Activated naive CD4-positive, alpha-beta T cell (primary cell): ENCODE measurements around the gene FMNL1.

Experiments used
- DNase-seq, 4 experiments: peaks; one replicate each; lab custom pipeline; 2025; lab: John Stamatoyannopoulos, UW

FMNL1 gene

DNA sequence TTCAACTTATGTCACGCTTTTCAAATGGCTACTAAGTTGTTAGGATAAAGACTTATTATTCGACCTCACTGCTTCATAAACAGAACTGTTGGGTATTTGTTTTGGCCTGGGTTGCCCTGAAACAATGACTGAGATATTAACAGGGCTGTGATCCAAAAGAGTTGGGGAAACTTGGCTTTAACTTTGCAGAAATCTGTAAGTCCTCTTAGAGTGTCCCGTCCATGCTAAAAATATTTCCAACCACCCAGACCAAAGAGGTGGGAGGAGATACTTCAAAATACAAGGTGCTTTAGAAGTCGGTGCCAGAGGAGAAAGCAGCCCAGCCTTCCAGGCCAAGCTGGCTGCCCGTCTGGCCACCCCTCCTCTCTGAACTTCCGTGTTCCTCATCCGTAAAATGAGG is 56.3 kb downstream of the FMNL1 start:
- no peak for DNase-seq

DNA sequence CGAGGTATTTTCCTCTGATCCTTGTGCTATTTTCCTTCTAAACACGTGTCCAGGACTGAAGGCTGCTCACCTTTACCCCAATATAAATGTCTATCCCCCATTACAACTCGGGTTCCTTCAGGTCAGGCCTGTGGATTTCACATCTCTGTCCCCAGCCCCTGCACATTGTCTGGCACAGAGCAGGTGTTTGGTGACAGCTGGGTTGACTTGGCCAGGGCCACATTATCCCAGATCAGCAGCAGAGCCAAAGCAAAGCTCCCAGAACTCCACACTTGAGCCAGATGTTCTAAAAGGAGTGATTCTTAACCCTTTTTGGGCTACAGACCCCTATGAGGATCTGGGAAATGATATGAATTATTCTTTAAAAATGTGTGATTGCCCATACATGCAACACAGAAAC is 58.2 kb downstream of the FMNL1 start:
- DNase-seq = no peak

DNA sequence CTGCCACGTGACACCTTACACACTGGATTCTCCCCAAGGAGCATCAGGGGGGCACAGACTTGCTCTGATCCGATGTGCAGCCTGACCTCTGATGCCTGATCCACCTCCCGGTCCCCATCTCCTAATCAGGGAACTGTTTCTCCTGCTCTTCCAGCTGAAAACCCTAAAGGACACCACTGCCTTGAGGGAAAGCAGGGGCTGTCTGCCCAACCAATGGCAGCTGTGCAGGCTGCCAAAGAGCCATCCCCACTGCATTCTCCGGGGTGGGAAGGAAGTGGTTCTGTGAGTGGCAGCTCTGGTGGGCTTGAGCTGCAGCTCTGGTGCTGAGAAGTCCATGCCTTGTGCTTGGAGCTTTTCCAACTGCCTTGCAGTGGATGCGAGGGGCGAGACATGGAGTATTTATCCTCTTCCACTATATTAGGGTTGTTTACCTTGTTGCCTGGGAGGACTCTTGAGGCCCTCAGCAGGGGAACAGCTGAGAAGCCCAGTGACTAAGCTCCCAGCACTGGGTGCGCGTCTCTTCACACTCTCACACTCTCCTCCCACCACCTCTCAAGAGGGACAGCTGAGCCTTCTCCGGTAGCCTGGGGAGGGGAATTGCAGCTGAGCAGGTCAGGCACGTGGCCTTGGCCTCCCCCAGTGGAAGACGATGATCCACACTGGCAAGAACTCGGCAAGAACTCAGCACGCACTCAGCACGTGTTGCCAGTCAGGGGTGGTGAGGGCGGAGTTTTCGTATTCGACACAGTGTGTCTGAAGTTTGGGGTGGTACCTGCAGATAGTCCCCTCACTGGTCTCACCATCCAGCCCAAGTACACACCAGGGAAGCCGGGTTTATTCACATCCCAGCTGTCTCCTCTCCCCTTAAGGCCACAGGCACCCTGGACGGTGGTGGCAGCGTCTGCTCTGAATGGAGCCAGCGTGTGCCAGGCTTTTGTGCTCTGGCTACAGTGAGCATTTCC is 61.3 kb downstream of the FMNL1 start:
- no peak for DNase-seq

DNA sequence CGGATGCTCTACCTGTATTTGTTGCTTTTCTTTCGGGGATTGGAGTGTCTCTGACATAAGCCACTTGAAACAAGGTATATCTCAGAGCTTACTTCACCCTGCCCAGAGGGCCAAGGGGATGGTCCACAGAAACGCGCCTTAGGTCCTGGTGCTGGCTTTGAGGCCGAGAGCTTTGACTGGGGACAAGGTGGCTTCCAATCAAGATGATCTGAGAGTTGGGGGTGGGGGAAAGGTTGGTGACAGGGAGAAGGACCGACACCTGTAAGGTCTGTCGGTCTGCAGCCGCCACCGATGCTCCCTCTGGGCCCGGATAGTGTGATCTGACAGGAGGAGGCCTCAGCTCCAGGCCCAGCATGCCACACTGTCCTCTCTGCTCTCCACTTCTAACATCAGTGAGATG is 62.0 kb downstream of the FMNL1 start:
- DNase-seq = no peak

DNA sequence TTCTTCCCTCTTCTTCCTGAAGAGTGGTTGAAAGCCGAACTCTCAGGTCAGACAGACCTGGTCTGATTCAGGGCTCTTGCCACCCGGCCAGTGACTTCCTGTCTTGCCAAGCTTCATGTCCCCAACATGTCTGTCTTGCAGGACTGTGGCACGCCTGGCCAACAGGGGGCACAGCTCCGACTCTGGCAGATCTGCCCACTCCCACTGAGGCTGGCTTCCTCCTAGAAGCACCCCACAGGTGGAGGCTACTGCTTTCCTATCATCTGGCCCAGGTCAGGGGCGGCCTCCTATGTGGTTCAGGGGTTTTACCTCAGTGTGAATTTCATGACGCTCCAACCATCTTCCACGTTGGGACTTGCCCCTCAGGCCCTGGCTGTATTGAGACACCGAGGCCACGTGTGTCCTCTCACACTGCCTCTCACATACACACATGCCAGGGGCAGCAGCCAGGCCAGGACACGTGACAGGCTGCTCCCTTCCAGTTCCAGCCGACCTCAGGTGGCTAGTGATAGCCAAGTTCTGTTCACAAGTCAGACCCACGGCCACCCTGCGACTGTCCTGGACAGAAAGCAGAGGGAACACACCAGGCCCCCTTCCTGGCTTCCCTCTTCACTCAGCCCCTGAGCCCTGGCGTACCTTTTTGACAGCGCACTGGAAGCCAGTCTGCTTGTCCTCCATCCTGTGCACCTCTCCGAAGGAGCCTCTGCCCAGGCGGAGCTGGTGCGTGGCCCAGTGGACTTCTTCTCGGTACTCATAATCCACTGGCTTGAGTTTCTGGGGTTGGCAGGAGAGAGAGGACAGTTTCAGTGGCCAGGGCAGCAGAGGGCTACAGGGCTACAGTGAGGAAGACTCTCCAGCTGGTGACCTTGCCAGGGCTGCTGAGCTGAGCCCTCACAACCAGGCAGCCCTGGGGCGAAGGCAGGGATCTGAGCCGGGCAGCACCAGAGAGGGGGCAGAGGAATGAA is 62.8 kb downstream of the FMNL1 start:
- peak in 2 of 4 experiments; percentile 13 to 45 for DNase-seq

DNA sequence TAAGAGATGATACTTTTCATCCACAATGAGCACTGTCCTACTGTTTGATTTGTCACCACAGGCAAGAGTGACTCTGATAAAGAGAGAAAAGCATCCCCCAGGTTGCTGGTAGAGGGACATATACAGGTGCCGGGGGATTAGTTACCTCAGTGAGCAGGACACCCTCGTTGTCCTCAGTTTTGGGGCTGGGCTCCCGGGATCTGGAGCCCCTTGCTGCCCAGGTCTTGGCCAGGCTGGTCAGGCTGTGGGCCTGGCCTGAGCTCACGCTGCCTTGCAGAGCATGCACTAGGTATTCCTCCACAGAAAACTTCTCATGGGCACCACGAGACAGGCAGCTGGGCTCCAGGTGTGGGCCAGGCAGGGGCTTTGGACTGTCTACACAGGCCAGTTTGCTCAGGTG is 64.6 kb downstream of the FMNL1 start:
- DNase-seq = no peak

DNA sequence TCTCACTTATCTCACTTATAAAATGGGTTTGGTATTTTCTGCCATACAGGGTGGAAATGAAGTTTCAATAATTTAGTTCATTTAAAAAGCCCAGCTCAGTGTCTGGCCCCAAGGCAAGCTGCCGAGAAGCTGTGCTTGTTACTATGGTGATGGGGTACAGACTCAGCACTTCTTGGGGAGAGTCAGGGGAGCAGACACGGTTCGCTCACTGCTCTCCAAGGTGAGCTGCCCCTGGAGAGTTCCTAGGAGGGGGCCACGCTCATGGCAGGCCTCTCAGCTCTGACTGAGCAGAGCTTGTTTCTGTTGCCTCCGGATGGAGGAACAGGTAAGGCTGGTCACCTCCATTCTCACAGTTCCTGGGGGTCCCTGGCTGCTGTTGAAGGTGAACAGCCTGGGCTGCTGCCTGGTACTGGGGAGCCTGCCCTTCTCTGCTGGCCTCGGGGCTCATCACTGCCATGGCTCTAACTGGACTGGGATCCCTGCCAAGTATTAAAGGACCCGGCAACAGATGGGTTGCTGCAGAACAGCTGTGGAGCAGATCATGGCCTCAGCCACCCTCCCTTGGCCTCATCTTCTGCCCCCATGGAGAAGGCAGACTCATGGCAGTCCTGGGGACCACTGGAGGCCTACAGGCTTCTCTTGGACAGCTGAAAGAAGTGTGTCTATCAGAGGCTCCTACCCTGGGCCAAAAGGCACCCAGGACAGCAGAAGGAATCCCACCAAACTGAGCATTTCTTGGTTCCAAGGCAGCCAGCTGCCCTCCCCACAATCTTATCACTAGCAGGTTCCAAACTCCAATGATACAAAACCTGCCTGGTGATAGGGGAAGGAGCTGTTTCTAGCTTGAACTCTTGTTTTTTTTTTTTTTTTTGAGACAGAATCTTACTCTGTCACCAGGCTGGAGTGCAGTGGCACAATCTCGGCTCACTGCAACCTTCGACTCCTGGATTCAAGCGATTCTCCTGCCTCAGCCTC is 66.1 kb downstream of the FMNL1 start:
- no peak for DNase-seq

DNA sequence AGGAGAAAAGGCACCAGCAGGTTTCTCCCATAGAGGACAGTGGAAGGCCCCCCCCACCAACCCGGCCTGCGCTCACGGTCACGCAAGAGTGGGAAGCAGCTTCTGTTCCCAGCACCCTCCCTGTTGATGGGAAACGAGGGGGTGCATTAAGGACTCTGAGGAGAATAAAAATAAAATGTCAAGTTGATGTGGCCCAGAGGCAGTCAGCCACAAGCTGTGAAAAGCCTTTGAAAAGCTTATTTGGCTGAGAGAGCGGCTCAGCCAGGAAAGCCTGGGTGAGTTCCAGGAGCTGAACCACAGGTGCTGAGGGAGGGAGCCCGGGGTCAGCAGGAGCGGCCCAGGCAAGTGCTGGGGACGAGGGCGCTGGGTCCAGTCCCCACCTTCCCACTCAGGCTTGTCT is 67.1 kb downstream of the FMNL1 start:
- DNase-seq = no peak

DNA sequence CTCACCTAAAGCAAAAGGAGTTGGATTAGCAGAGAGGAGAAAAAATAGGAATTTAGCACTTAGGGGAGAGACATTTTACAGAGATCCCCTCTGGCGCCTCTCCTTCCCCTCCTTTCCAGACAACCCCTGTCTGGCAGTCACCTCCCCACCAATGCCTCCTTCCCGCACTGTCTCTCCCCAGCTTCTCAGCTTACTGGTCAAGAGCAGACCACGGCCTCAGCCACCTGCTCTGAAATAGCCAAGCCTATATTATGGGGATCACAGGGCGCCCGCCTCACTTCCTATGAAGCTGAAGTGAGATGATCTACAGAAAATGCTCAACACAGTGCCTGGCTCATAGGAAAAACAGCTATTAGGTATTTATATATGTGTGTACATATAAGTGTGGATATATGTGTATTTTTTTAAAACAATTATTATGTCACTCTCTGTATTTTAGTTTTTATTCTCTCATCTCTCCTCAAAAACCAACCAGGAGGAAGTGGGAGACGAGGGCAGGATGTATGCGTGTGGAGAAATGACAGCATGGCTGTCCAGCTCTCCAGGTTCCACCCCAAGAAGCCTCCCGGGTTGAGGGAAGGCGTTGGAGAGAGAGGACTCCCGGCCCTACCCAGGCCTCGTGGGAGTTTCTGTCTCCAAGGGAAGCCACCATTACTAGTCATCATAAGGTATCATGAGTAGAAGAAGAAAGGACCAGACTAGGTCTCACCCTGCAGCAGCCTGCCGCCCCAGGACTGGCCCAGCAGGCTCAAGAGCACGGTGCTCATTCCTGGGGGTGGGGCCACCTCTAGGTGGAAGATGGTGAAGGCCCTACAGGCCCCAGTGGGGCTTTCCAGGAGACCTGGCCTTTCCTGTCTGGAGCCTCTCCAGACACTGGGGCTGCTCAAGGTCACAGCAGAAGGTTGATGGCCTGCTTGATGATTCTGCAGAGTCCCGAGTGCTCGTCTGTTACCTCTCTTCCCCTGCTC is 67.9 kb downstream of the FMNL1 start:
- DNase-seq = no peak

DNA sequence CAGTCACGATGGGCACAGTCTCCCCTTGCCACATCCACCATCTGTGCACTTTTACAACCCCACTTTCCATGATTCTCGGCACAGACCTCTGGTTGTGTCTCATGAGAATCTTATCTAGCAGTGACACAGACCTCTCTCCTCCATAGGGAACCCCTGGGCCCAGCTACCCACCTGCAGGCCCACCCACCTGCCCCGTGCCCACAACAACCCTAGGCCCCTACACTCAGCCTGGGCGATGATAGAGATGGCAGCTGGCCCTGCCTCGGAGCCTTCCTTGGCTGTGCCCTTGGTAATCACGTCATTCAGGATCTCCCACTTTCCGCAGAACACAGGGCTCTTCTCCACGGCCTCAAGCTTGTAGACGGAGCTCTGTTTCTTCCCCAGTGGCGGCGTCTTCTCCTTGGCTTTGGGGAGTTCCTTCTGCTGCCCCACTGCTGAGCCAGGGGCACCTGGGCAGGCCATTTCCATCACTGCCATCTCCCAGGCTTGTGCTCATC is 68.6 kb downstream of the FMNL1 start:
- DNase-seq = no peak

DNA sequence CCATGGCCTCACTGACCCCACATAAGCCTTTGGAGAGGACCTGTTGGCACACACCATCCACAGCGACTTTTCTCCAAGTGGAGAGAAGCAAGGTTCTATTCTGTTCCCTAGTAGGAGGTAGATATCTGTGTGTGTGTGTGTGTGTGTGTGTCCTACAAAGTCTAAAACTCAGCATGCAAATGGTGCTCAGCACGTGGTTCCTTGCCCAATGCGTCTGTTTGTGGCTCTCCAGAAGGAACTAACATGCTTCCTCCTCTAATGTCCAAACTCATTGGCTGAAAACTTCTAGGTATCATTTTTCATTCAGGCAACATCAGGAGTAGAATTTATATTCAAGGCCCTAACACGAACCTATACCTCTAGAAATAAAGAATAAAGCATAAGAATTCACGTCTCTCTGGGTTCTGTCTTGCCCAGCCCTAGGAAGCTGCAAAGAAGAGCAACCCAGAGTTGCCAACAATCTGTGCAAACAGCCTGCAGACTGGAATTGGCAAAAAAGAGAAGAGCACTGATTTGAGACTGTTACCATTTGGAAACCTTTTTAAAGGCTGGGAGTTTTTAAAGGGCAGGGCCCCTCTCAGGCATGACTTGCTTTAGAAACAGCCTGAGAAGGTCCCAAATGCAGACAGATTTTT is 69.6 kb downstream of the FMNL1 start:
- no peak for DNase-seq

DNA sequence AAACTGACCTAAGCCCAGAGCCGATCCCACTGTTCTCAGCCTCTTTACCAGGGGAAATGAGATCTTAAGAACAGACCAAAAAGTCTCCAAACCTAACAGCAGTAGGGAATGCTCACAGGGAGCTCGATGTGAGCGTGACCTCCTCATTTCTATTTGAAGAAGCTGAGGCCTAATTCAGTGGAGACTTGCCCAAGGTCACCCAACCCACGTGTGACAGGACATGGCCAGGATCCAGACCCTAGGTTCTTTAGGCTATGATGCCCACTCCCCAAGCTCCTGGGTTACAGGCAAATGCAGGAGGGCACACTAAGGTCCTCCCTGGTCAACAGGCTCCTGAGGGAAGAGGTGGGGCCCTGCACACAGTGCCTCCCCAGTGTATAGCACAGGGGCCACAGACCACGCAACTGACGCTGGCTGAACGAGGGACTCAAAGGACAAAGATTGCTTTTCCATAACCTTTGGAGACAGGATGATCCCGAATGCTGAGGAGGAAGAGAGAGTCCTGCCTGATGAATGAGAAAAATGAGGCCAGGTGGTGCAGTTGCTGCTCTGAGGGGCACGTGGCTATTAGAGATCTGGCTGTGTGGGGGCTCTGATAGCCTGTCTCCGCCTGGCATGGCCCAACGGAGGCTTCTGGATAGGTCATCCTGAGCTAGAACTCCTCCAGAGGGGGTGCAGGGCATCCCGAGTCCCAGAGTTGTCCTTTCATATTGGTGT is 71.2 kb downstream of the FMNL1 start:
- no peak for DNase-seq

DNA sequence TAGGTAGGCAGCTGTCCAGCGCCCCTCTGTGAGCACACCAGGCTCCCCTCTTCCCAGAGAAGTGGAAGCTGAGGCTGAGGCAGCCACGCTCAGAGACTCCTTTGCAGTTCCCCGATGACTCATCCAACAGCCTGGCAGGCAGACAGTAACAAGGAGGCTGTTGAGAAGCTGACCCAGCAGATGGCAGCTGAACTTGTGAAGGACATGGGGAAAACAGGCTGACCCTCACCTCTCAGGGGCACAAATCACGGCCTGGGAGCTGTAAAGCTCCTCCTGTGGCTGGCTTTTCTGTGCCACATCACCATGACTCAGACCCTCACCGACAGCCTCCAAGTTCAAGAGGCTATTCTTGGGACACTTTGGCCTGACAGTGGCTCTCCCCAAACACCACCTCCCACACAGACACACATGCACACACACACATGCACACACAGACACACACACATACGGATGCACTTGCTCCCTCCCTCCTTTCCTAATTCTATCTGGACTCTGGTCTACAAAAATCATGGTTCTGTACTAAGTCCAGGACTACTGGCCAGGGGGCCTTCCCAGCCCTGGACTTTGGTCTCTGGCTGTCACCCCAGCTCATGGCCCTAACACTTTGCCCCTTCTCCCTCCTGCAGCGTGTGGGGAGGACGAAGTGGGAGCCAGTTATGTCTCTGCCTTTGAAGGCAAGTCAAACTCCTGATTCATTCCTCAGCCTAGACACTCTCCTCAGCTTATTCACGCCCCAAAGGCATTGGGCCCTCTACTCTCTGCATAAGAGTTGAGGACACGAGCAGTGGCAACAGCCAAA is 71.9 kb downstream of the FMNL1 start:
- DNase-seq = no peak

DNA sequence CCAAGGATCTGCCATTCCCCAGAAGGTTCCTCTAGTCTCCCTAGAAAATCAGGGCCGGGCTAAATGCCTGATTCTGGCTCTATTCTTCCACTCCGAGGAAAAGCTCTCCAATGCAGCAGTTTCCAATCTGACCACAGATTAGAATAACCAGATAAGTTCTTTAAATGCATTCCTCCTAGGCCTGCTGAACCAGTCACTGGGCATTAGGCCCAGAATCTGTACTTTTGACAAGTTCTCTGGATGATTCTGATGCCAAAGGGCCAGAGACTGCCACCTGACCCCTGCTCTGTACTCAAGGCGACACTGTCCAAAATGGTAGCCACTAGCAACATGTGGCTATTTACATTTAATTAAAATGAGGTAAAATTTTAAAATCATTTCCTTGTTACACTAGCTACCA is 72.8 kb downstream of the FMNL1 start:
- no peak for DNase-seq

DNA sequence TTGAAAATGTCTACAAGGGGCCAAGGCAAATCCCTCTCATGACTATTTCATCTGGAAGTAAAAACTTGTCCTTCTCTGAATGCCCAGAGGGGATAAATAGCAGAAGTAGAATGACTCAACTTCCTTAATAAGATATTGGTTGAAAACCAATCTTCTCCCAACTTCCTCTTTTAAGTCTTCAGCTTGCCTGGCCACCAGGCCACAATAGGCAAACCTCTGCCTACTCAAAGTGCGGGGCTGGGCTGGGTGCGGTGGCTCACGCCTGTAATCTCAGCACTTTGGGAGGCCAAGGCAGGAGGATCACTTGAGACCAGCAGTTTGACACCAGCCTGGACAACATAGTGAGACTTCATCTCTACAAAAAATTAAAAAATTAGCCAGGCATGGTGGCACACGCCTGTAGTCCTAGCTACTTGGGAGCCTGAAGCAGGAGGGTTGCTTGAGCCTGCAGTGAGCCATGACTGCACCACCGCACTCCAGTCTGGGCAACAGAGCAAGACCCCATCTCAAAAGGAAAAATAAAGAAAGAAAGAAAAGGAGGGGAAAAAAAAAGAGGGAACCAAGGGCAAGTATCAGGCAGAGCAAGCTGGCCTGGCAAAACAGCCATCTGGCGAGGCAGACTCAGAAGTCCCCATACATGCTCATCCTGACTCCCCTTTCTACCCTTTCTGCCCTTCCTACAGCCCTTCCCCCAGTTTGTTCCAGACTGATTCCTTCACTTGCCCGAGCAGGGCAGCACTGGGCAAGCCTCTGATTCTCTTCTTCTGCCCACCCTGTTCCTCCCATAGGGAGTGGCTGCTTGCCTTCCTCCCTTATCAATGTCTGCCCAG is 74.5 kb downstream of the FMNL1 start:
- no peak for DNase-seq

DNA sequence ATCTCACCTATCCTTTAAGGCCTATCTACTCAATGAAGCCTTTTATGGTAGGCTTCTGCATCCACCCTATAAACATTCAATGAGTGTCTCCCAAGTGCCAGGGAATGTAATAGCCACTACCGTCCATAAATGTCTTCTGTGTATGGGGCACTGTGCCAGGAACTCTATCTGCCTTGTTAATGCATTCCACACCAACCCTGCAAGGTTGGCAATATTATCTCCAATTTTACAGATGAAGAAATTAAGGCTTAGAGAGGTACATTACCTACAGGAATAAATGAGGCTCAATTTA is 75.1 kb downstream of the FMNL1 start:
- DNase-seq = no peak
